HFFc6 (cell line): ENCODE measurements around the gene TCERG1L. TPM values are rescaled to one million over a fixed set of nuclear protein-coding genes. Genes with fewer than 3 reads are reported as not detected.

Experiments used
- DNase-seq: peaks from one replicate; pipeline ENCODE4 v3.0.0-alpha.2; 2018
- H3K27ac Mint-ChIP-seq: 2 replicates; pipeline ENCODE4 v1.8.0; 2020; ENCODE audit warnings: mild to moderate bottlenecking, mixed read lengths
- H3K27me3 Mint-ChIP-seq: 2 replicates; pipeline ENCODE4 v1.8.0; 2021; ENCODE audit warnings: mild to moderate bottlenecking, moderate library complexity, mixed read lengths; ENCODE audit not compliant: insufficient read depth
- H3K36me3 Mint-ChIP-seq: 2 replicates; pipeline ENCODE4 v1.8.0; 2021; ENCODE audit warnings: low read depth, mixed read lengths
- H3K4me1 Mint-ChIP-seq: 2 replicates; pipeline ENCODE4 v1.8.0; 2020; ENCODE audit warnings: low read depth, mixed read lengths
- H3K4me3 Mint-ChIP-seq: 2 replicates; pipeline ENCODE4 v1.8.0; 2020; ENCODE audit warnings: mild to moderate bottlenecking, moderate library complexity, mixed read lengths
- H3K9me3 Mint-ChIP-seq: 2 replicates; pipeline ENCODE4 v1.8.0; 2020; ENCODE audit warnings: mild to moderate bottlenecking, mixed read lengths
- total RNA-seq, 6 experiments: library from RNA; stranded (reverse); fragmentation: NEBNext Ultra II Directional; extraction: Animal tissue kit (Norgen Biotek cat#: 25700); gene quantifications; 2 replicates in 1 of 6; 3 replicates in 5 of 6; pipeline ENCODE4 v1.2.3, GENCODE V29; 2021
- TF ChIP-seq, protein P1 (sequence below): fragments of 200-600 bp; sonication (generic); IDR thresholded peaks from 2 replicates; pipeline ENCODE4 v1.5.0; 2021; ENCODE audit warnings: antibody characterized with exemption, mild to moderate bottlenecking

TCERG1L gene
- total RNA-seq, 6 experiments from 2014 or later: 0.09 TPM; not detected in 5

DNA sequence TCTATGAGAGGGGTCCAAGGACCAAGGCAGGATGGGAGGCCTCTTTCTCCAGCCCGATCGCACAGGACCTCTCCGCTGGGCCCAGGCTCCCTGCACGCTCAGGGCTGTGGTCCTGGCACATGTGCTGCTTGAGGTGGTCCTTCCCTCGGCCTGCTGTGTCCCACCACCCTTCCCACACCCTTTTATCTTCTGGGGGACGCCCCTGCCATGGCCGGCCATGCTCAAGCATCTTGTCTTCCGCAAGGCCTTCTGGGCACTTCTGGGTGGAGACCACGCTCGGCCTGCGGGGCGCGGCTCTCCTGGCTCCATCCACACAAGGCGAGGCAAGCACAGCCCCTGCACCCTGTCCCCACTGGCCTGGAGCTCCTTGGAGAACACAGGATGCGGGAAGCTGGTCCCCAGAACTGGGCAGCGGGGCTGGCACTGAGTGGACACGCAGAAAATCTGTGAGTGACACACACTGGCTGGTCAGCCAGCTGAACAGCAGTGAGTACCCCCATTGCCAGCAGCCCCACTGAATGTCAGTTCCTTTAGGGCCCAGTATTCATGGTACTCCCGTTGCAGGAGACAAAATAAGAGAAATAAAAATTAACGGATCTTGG lies 115.9 kb downstream of the TCERG1L start:
- DNase-seq: no peak
- Mint-ChIP-seq H3K9me3 (peaks cover 73% of the 10 kb centered on the region), H3K27ac (no peak overlapping the region), H3K4me3 (no peak overlapping the region), H3K27me3 (no peaks in the 10 kb centered on the region; the same call in none of the 2 replicates), H3K4me1 (no peaks in the 10 kb centered on the region), H3K36me3 (peaks cover 6% of the 10 kb centered on the region; the same call in 1 of the 2 replicates)
- TF ChIP-seq, protein P1, sequence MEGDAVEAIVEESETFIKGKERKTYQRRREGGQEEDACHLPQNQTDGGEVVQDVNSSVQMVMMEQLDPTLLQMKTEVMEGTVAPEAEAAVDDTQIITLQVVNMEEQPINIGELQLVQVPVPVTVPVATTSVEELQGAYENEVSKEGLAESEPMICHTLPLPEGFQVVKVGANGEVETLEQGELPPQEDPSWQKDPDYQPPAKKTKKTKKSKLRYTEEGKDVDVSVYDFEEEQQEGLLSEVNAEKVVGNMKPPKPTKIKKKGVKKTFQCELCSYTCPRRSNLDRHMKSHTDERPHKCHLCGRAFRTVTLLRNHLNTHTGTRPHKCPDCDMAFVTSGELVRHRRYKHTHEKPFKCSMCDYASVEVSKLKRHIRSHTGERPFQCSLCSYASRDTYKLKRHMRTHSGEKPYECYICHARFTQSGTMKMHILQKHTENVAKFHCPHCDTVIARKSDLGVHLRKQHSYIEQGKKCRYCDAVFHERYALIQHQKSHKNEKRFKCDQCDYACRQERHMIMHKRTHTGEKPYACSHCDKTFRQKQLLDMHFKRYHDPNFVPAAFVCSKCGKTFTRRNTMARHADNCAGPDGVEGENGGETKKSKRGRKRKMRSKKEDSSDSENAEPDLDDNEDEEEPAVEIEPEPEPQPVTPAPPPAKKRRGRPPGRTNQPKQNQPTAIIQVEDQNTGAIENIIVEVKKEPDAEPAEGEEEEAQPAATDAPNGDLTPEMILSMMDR: no peak

DNA sequence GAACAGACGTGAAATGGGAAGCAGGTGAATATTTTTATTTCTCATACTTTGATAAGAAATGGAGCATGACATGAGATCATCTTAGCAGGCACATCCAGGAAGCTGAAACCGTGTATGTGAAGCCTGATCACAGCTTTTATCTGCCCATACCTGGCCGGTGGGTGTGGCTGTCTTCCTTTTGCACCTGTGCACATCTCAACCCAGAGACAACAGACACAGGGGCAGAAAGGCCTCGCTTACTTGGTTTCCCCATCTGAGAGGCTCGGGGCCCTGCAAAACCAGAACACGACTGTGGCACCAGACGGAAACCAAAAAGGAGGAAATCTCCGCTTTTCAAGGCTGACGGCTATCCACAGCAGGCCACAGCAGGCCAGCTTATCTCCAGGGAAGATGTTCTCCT lies 116.4 kb downstream of the TCERG1L start:
- Mint-ChIP-seq H3K36me3 (peaks cover 6% of the 10 kb centered on the region; the same call in 1 of the 2 replicates), H3K9me3 (peaks cover 69% of the 10 kb centered on the region), H3K27me3 (no peaks in the 10 kb centered on the region; the same call in none of the 2 replicates), H3K4me3 (no peak overlapping the region), H3K27ac (no peak overlapping the region), H3K4me1 (no peaks in the 10 kb centered on the region)
- TF ChIP-seq, protein P1: no peak
- no peak for DNase-seq

DNA sequence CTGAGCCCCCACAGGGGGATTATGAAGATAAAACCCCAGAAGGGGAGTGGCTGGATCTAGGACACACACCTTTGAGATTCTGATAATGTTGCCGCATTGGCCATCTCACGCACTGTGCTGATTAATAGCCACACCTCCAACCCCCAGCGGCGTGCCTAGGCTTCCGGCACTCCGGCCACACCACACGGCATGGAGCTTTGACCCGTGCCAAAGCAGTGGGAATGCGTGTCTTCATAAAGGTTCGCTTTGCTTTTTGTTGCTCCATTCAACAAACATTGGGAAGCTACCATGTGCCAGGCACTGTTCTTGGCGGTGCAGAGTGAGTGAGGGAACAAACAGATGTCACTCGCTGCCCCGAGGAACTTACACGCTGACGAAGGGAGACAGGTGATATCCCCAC lies 117.6 kb downstream of the TCERG1L start:
- H3K36me3 Mint-ChIP-seq: peaks cover 6% of the 10 kb centered on the region; the same call in 1 of the 2 replicates
- H3K4me3 Mint-ChIP-seq: no peak overlapping the region
- H3K27ac Mint-ChIP-seq: no peak overlapping the region
- TF ChIP-seq, protein P1: no peak
- no peaks in the 10 kb centered on the region; the same call in none of the 2 replicates for H3K27me3 Mint-ChIP-seq
- H3K9me3 Mint-ChIP-seq: peaks cover 69% of the 10 kb centered on the region
- H3K4me1 Mint-ChIP-seq: no peaks in the 10 kb centered on the region
- no peak for DNase-seq

DNA sequence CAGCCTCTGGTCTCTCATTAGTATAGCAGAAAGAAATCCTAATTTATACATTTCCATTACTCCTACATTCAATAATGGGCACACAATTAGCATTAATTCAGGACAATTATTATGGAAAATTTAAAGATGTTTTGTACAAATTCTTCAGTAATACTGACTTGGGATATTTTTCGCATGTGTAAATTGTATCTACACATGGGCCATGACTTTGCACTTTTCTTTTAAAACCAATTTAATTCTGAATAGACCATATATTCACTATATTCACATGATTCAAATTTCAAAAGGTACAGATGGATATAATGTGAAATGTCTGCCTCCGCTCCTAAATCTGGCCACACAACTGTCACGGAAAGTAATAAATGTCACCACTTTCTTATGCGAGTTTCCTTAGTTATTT lies 123.0 kb downstream of the TCERG1L start:
- H3K27ac Mint-ChIP-seq: no peak overlapping the region
- DNase-seq: no peak
- no peaks in the 10 kb centered on the region for H3K4me1 Mint-ChIP-seq
- peaks cover 62% of the 10 kb centered on the region for H3K9me3 Mint-ChIP-seq
- TF ChIP-seq, protein P1: no peak
- peaks cover 6% of the 10 kb centered on the region for H3K36me3 Mint-ChIP-seq
- H3K27me3 Mint-ChIP-seq: no peaks in the 10 kb centered on the region; the same call in 1 of the 2 replicates
- H3K4me3 Mint-ChIP-seq: no peak overlapping the region

DNA sequence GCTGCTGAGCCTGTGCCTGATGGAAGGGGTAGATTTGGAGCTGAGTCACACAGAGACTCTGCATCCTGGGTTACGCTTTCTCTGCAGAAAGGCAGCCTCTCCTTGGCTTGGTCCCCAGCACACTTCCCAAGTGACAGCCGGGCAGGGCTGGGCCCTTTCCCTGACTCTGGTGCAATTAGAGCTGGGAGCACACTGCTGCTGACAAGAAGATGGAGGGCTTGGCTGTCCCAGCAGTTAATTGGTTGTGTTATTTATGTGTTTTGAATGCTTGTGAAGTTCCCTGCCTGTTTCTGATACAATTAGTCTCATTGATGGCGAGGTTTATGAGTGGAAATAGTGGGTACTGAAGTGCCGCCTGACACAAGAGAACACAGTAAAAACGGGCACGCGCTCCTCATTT lies 123.6 kb downstream of the TCERG1L start:
- TF ChIP-seq, protein P1: no peak
- Mint-ChIP-seq H3K4me3 (no peak overlapping the region), H3K9me3 (peaks cover 60% of the 10 kb centered on the region), H3K27ac (no peak overlapping the region), H3K4me1 (no peaks in the 10 kb centered on the region), H3K27me3 (no peaks in the 10 kb centered on the region; the same call in 1 of the 2 replicates), H3K36me3 (peaks cover 6% of the 10 kb centered on the region)
- DNase-seq: no peak
